Ureter (tissue), 1 donor: Measurements from ENCODE around the gene TRIM26. TPM values are rescaled to one million over a fixed set of nuclear protein-coding genes. Genes with fewer than 3 reads are reported as not detected.
"Not testable (repeated sequence)": the region's sequence is repeated elsewhere in the genome, so short reads cannot be mapped to it uniquely, and the experiment has no call there.

Experiments used
- DNase-seq: peaks from one replicate; pipeline ENCODE4 v3.0.0-alpha.2; 2020; ENCODE audit warnings: low spot score
- total RNA-seq: library from RNA; stranded (reverse); gene quantifications from one replicate; pipeline ENCODE4 v1.2.4, GENCODE V29; 2023
- donor health status: DM: yes; HTN: yes; CAD: no.

Gene TRIM26
- total RNA-seq, 1 donor from 2014 or later: 61.4 TPM

DNA sequence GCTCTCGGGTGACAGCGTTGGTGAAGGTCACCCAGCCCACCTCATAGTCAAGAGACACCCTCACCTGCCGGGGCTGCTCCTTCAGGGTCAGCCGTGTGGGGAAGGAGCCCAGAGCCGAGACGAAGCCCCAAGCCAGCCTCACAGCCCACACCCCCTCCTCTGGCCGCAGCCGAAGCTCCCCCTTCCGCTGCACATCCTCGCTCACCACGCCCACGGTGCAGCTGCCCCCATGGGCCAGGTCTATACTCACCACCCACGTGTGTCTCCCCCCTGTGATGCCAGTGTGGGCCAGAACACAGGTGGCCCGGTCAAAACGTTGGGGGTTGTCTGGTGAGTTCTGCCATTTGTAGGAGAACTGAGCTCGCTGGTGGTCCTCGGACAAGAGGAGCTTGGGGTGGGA is 59.1 kb downstream of the TRIM26 start:
- no peak for DNase-seq

DNA sequence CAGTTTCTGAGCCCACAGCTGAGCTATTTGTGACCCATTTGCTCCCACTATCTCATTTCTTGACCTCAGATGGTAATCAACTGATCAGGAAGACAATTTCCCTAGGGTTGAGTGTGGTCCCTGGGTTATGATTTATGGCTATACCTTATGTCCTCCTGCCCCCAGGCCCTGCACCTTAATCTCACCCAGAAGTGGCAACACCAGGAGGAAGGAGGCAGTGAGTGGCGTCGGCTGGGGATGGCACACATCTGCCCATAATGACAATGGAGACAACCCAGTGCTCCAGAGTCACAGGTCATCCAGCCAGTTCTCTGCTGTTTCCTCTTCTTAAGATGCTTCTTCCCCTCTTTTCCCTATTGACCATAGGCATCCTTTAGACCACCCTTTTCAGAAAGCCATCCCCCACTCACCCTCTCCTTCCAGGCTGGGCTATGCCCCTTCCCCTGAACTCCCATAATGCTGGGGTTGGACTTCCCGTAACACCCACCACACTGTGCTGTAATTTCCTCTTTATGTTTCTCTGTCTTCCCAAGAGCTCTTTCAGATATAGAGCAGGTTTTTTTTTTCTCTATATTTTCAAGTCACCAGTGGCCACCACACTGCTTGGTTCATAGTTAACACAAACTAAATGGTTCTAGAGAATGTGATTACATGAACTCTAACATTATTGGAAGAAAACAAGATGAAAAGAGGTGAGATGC is 60.1 kb downstream of the TRIM26 start:
- DNase-seq: no peak

DNA sequence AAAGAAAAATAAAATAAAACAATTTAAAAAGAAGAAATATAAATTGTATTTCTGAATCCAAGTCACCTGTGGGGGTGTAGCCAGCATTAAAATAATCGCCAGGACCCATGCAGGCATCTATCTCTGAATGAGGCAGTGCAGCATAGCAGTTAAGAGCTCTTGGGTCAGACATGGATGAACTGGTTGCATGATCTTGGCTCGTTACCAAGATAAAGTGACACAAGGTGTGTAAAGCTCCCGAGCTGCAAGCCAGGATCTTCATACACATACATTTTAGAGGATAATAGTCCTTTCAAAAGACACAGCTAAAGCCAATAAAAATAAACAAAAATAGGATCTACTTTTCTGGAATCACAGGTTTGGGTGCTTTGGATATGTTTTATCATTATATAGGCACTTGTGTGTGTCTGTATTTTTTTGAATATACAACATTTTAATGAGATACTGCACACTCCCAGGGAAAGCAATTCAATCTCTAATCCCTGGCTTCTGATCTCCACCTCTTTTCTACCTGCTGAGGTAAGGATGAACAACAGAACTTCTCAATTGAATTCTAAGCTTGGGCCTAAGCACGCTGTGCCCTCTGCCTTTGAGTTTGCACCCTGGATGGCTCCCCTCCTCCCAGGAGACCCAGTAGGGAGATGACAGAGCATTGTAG is 61.1 kb downstream of the TRIM26 start:
- DNase-seq: no peak

DNA sequence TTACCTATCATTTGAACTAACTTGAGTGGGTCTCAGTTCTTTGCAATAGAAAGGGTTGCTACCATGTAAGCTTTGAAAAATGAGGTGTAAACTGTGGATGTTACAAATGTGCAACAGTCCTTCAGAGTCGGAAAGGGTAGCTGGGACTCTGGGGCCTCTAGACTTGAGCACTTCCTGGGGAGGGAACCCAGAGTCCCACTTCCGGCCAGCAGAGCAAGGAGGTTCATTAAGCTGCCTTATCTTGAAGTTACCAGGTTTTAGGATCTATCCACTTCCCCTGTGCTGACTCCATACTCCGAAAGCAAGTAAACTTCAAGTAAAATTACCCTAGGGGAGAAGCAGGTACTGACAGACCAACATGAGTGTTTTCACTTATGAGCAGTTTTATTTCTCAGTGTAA is 61.6 kb downstream of the TRIM26 start:
- no peak for DNase-seq

DNA sequence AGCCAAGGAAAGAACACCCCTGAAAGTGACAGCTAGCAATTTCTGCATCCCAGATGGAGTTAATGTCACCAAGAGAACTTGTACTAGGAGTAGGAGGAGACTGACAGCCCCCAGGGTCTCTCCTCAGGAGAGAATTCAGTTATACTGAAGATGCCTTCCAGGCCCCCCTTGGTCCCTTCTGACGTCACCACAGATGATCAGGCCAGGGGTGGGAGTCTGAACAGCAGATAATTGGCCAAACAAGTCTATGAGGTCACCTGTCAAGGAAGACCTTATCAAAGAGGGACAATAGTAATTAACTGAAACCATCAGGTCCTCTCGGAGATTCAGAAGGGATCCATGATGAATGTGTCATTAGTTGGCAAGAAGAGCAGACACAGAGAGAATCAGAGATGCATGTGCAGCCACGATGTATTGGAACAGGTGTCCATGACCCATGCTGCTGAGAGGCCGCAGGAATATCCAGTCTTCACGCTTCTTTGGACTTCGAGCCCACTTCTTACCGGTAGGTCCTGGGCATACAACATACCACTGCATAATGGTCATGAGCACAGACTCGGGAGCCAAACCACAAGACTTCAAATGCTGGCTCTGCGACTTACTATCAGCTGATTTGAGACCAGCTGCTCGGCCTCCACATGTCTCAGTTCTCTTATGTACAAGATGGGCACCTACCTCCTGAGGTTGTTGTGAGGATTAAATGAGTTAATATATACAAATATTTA is 62.4 kb downstream of the TRIM26 start:
- no peak for DNase-seq

DNA sequence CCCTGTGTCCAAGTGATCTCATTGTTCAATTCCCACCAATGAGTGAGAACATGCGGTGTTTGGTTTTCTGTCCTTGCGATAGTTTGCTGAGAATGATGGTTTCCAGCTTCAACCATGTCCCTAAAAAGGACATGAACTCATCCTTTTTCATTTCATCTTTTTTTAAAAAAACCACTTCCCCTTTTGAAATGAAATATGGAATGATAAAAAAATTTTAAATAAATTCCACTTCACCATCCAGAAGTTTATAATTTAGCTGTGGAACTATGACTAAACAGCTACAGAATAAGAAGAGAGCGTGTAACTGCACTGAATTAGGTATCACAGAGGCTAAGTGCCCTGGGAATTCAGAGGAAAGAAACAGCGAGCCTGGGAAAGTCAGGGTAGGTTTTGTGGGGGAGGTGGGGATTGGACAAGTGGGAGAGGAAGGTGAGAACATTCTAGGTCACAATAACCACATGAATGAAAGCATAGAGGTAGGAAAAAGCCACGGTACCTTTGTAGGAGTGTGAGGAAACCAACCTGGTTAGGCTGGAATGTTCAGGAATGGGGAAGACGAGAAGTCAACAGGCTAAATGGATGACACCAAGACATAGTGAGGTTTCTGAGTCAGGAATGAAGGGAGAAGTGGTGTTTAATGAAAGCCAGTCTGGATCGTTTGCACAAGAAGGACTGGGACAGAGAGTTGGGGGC is 63.2 kb downstream of the TRIM26 start:
- no peak for DNase-seq

DNA sequence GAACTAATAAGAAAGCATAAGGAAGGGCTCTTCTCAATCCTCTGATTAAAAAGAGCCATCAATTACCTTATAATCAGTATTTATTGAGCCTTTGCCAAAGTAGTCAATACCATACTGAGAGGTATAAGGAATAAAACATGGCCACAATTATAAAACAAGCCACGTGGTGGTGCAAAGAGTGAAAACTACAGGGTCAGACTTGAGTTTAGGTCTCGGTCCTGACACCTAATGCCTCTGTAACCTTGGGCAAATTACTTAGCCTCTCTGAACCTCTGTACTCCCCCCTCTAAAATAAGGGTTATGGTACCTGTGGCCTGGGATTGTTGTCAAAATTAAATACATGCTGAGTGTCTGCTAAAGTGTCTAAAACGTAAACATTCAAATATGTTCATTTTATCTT is 64.0 kb downstream of the TRIM26 start:
- no peak for DNase-seq

DNA sequence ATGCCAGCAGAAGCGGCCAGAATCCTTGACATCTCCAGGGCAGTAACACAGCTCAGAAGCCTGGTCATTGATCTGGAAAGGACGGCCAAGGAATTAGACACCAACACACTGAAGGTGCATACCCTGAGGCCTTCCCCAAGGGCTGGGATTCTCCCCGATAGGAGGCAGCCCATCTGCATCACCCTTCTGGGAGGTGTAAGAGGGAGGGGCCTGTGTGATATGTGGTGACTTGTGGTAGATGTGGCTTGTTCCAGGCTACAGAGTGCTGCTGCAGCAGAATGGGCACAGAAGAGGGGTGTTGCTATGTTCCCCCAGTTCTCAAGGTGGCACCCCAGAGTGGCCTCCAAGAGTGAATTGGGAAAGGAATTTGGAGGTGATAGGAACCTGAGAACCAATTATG is 66.1 kb downstream of the TRIM26 start:
- no peak for DNase-seq

DNA sequence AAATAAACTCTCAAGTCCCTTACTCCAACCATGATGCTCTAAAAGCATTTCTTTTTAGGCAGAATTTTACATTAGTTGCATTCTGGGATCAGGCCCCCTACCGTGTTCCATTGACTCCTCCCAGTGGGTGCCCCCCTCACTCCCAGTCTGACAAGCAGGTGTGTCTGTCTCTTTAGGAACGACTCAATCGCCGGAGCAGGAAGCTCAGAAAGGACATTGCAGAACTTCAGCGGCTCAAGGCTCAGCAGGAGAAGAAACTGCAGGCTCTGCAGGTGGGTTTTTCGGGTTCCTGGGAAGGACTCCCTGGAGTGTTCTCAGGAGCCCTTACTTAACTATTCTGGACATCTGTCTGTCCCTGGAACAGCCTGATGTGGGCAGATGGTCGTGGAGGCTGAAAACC is 67.4 kb downstream of the TRIM26 start:
- no peak for DNase-seq

DNA sequence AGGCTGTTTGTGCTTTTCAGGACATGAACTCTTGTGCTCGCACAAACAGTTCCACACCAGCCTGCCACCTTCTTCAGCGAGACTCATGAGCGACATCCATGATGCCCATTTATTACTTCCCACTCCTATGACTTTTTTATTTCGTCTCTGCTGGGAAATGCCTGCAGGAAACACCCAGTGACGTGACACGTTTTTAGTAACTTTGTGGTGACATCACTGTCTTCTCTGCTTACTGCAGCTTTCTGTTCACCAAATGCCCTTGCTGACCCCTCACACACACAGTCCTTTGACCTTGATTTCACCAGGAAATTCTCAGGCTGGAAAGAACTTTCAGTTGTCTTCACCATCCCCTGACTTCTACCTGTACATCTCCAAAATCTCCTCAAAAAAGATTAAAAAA is 68.4 kb downstream of the TRIM26 start:
- DNase-seq: no peak

DNA sequence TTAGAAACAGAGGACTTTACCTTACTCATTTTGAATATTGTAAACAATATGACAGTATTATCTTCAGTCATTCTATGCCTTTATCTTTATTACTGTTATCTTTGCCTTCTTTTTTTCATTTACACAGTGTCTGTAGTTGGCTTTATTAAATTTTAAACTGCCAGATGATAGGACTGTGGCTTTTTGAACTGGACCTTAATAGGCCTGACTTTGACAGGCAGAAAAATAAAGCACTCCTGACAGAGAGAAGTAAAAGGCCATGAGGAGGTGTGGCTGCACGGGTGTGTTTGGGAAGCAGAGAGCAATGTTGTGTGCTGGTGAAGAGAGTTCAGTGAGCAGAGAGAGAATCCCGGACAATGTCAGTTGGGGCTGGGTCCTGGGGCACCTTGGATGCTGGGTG is 69.4 kb downstream of the TRIM26 start:
- DNase-seq: no peak

DNA sequence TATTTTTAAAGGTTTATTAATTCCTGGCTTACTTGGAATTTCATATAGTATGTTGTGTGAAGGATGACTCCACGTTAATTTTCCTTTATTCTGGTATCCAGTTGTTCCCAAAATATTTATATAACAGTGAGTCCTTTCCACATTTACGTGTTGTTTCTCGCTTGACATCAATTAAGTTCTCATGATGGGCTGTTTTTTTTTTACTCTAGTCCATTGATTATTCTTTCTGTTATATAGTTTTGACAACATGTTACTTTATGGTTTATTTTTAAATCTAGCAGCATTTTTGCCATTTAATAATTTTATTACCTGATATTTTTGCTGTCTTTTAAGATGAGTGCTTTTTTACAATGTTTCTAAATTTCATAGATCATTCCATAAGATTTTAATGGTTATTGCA is 70.5 kb downstream of the TRIM26 start:
- no peak for DNase-seq

DNA sequence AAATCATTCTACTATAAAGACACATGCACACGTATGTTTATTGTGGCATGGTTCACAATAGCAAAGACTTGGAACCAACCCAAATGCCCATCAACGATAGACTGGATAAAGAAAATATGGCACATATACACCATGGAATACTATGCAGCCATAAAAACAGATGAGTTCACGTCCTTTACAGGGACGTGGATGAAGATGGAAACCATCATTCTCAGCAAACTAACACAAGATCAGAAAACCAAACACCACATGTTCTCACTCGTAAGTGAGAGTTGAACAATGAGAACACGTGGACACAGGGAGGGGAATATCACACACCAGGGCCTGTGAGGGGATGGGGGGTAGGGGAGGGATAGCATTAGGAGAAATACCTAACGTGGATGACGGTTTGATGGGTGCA is 73.0 kb downstream of the TRIM26 start:
- not testable (repeated sequence) for DNase-seq

DNA sequence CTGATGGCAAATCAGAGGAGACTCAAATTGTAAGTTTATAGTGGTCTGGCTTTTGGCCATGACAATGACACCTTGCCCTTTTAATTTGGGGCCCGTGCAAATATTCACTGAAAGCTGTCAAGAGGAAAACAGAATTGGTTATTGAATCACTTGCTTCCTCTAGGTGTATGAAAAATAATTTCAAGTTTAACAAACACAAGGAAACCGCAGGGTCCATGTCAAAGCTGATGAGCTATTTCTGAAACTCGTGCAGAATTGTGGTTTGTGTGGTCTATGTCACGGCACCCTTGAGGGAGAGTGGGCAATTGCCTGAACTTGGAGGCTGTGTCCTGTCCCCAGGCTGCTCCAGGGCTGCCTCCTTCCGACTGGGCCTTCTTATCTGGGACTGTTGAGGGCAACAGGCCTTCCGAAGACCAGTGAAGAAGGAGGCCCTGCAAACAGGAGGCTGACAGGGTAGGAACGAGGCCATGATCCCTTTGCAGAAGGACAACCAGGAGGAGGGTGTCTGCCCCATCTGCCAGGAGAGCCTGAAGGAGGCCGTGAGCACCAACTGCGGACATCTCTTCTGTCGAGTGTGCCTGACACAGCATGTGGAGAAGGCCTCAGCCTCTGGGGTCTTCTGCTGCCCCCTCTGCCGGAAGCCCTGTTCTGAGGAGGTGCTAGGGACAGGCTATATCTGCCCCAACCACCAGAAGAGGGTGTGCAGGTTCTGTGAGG is 76.5 kb downstream of the TRIM26 start:
- DNase-seq: no peak

DNA sequence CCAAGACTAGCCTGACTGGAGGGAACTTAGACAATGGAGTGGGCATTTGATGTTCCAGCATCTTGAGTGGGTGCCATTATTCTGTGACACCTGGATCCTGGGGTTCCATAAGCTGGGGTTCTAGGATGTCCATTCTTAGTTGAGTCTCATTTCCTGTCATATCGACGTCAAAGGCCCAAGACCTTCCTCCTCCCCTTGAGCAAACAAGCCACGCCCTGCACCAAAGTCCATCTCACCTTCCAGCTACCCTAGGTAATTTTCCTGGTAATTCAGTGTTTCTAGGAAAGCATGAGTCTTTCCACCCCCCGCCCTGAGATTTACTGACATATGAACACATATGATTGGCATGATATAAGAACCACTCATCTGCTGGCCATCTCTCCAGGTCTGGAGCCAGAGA is 77.4 kb downstream of the TRIM26 start, which contains the start of gene TRIM40:
TSS of gene TRIM40 (plus strand) at position 384 of the 400 bp plus-strand sequence. CDS start 897 bp downstream, outside the sequence.
- no peak for DNase-seq

DNA sequence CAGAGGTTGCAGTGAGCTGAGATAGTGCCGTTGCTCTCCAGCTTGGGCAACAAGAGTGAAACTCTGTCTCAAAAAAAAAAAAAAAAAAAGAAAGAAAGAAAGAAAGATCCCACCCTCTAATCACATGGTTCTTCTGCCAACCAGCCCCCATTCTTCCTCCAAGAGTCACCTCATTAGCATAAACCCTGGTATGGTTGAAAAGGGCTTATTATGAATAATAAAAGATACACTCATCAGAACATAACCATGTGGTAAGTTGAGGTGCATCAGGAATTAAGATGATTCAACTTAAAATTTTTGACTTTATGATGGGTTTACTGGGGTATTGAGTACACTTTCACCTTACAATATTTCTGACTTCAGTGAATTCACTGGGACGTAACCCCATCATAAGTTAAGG is 78.1 kb downstream of the TRIM26 start:
- no peak for DNase-seq

Other genes starting within 250 kb of the TRIM26 start
- gene POLR1H, start 152.1 kb downstream of the TRIM26 start, total RNA-seq: 33.2 TPM
- gene PPP1R11, start 146.2 kb downstream of the TRIM26 start, total RNA-seq: 76.0 TPM
- 0.65 TPM for gene RNF39, start 137.6 kb downstream of the TRIM26 start, total RNA-seq
- gene TRIM31, start 100.3 kb downstream of the TRIM26 start, total RNA-seq: 0.78 TPM
- not detected for gene TRIM40, start 77.3 kb downstream of the TRIM26 start, total RNA-seq
- gene TRIM10, start 52.2 kb downstream of the TRIM26 start, total RNA-seq: not detected
- not detected for gene TRIM15, start 49.9 kb downstream of the TRIM26 start, total RNA-seq
- gene TRIM39, start 113.5 kb upstream of the TRIM26 start, total RNA-seq: 13.8 TPM
- 48.3 TPM for gene RPP21, start 131.8 kb upstream of the TRIM26 start, total RNA-seq